GM23248 (cell line): ENCODE results near the gene CRYBB1. TPM values are rescaled to one million over a fixed set of nuclear protein-coding genes. Genes with fewer than 3 reads are reported as not detected.

Source experiments
- DNase-seq: peaks from one replicate; pipeline ENCODE4 v3.0.0-alpha.2; 2015
- H2AFZ ChIP-seq: fragments of 200-600 bp; sonication (generic); 2 replicates; pipeline ENCODE4 v1.6.1; 2016; ENCODE audit warnings: antibody characterized with exemption
- H3F3A ChIP-seq: fragments of 200-600 bp; sonication (generic); 2 replicates; pipeline ENCODE4 v1.6.1; 2016; ENCODE audit warnings: mild to moderate bottlenecking, antibody characterized with exemption, mixed run types; ENCODE audit not compliant: insufficient read depth
- H3K27ac ChIP-seq: fragments of 200-600 bp; sonication (generic); 2 replicates; pipeline ENCODE4 v1.5.1; 2016; ENCODE audit warnings: mild to moderate bottlenecking
- H3K27me3 ChIP-seq: fragments of 200-600 bp; sonication (generic); replicated peaks from 2 replicates; pipeline ENCODE4 v1.6.1; 2016; ENCODE audit warnings: mild to moderate bottlenecking; ENCODE audit not compliant: insufficient read depth
- H3K36me3 ChIP-seq: fragments of 200-600 bp; sonication (generic); 2 replicates; pipeline ENCODE4 v1.6.1; 2016; ENCODE audit warnings: low read depth, mild to moderate bottlenecking
- H3K4me1 ChIP-seq: fragments of 200-600 bp; sonication (generic); 2 replicates; pipeline ENCODE4 v1.6.1; 2016; ENCODE audit warnings: mild to moderate bottlenecking; ENCODE audit not compliant: insufficient read depth
- H3K4me2 ChIP-seq: fragments of 200-600 bp; sonication (generic); one replicate; pipeline ENCODE4 v1.6.1; 2016; ENCODE audit warnings: mild to moderate bottlenecking; ENCODE audit not compliant: unreplicated experiment
- H3K4me3 ChIP-seq: fragments of 200-600 bp; sonication (generic); 2 replicates; pipeline ENCODE4 v1.5.1; 2016; ENCODE audit warnings: mild to moderate bottlenecking
- H3K79me2 ChIP-seq: fragments of 200-600 bp; sonication (generic); 2 replicates; pipeline ENCODE4 v1.6.1; 2016; ENCODE audit warnings: mild to moderate bottlenecking; ENCODE audit not compliant: insufficient read depth
- H3K9ac ChIP-seq: fragments of 200-600 bp; sonication (generic); 2 replicates; pipeline ENCODE4 v1.6.1; 2016; ENCODE audit warnings: mild to moderate bottlenecking
- H3K9me2 ChIP-seq: fragments of 200-600 bp; sonication (generic); 2 replicates; pipeline ENCODE4 v1.6.1; 2016; ENCODE audit warnings: mixed run types, mild to moderate bottlenecking, moderate library complexity; ENCODE audit not compliant: insufficient read depth
- H3K9me3 ChIP-seq: fragments of 200-600 bp; sonication (generic); one replicate; pipeline ENCODE4 v1.6.1; 2017; ENCODE audit warnings: low read depth
- H4K20me1 ChIP-seq: fragments of 200-600 bp; sonication (generic); 2 replicates; pipeline ENCODE4 v1.6.0; 2016; ENCODE audit not compliant: insufficient read depth
- EZH2 ChIP-seq: fragments of 200-600 bp; sonication (generic); IDR thresholded peaks from 2 replicates; pipeline ENCODE4 v1.6.1; 2018; ENCODE audit warnings: antibody characterized with exemption, mild to moderate bottlenecking; ENCODE audit not compliant: insufficient read depth, poor library complexity, severe bottlenecking
- EZH2phosphoT487 ChIP-seq: fragments of 200-600 bp; sonication (generic); IDR thresholded peaks from 2 replicates; pipeline ENCODE4 v1.6.1; 2018; ENCODE audit warnings: antibody characterized with exemption, moderate library complexity, mild to moderate bottlenecking, low read depth; ENCODE audit not compliant: insufficient read depth
- WGBS, 2 experiments: methylation state at CpG; one replicate each; pipeline ENCODE4 v1.1.6; 2015 to 2017; ENCODE audit warnings: low lambda C conversion rate in 2 of 2, low coverage in 1 of 2; ENCODE audit errors: missing lambda C conversion rate in 2 of 2; 5-methylcytosine and 5-hydroxymethylcytosine counted together
- in situ Hi-C: fragments of 300-500 bp; cut with MboI; formaldehyde crosslinking; loops from 2 replicates; pipeline ENCODE4 v1.15.0; 2020
- polyA plus RNA-seq: library from polyadenylated mRNA; unstranded; fragments of >200 nt; fragmentation: Nextera tagmentation; extraction: Ambion mirVana; gene quantifications from 2 replicates; pipeline ENCODE4 v1.2.1, GENCODE V29; 2016
- total RNA-seq: library from RNA; depleted of rRNA; stranded (reverse); fragments of >200 nt; shearing (Covaris generic); gene quantifications from 2 replicates; pipeline ENCODE4 v1.2.3, GENCODE V29; 2014

Gene CRYBB1
- total and polyA plus RNA-seq, 2 experiments from 2014 or later: not detected

- Histone ChIP-seq H3K4me1 (no peaks in the 10 kb centered on the region), H2AFZ (no peak overlapping the region), H3K4me2 (no peak overlapping the region), H3K79me2 (no peaks in the 10 kb centered on the region), H3K9me3 (no peaks in the 10 kb centered on the region), H3K27ac (no peak overlapping the region), H3K9ac (no peak overlapping the region), H3K27me3 (peaks cover 3% of the 10 kb centered on the region; the same call in 1 of the 2 replicates), H3F3A (no peaks in the 10 kb centered on the region), H3K4me3 (no peak overlapping the region), H3K9me2 (no peaks in the 10 kb centered on the region), H3K36me3 (no peaks in the 10 kb centered on the region), H4K20me1 (no peaks in the 10 kb centered on the region)
- in situ Hi-C loops: no loop called here
- DNase-seq: no peak
- WGBS, 2 experiments: 46 to 59% methylated on average over 11 of the region's 11 CpGs
- TF ChIP-seq EZH2: no peak
- no peak for TF ChIP-seq EZH2phosphoT487
Observed at GRCh38 chr22:26599505-26599904, 18.3 kb downstream of the CRYBB1 start.

DNA sequence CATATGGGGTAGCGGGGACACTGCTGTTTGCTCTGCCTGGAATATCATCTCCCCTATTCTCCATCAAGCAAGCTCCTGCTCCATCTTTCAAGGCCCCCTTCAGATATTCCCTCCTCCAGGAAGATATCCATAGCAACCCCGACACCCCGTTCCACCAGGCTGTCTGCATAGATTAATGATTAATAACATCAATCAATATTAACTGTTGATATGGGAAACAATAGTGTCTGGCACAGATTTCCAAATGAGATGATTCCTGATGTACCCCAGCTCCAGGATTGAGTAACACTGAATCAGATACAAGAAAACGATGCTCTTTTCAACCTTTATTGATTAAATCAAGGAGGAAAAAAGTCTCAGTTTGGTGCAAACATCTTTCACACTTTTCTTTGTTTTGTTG, 20.3 kb downstream of the CRYBB1 start:
- Histone ChIP-seq H3K9ac (no peak overlapping the region), H3K9me3 (no peaks in the 10 kb centered on the region), H4K20me1 (no peaks in the 10 kb centered on the region), H3K9me2 (no peaks in the 10 kb centered on the region), H3K79me2 (no peaks in the 10 kb centered on the region), H2AFZ (no peak overlapping the region), H3K27ac (no peak overlapping the region), H3K27me3 (peaks cover 3% of the 10 kb centered on the region; the same call in 1 of the 2 replicates), H3F3A (no peaks in the 10 kb centered on the region), H3K36me3 (no peaks in the 10 kb centered on the region), H3K4me1 (no peaks in the 10 kb centered on the region), H3K4me3 (no peak overlapping the region), H3K4me2 (no peak overlapping the region)
- WGBS, 2 experiments: 66 to 67% methylated on average over 4 of the region's 4 CpGs
- no peak for DNase-seq
- in situ Hi-C loops: no loop called here
- TF ChIP-seq EZH2phosphoT487: no peak
- TF ChIP-seq EZH2: no peak

GRCh38 chr22:26597026-26597425, 20.8 kb downstream of the CRYBB1 start:
- no peaks in the 10 kb centered on the region for H3K9me2 ChIP-seq
- no peak overlapping the region for H3K27ac ChIP-seq
- in situ Hi-C loops: no loop called here
- H3K4me3 ChIP-seq: no peak overlapping the region
- no peak overlapping the region for H3K9ac ChIP-seq
- no peaks in the 10 kb centered on the region for H3K36me3 ChIP-seq
- no peaks in the 10 kb centered on the region for H3K4me1 ChIP-seq
- H2AFZ ChIP-seq: no peak overlapping the region
- no peak for DNase-seq
- no peaks in the 10 kb centered on the region for H4K20me1 ChIP-seq
- 36 to 41% methylated on average over 4 of the region's 4 CpGs for WGBS, 2 experiments
- H3K27me3 ChIP-seq: peaks cover 3% of the 10 kb centered on the region; the same call in 1 of the 2 replicates
- no peaks in the 10 kb centered on the region for H3K79me2 ChIP-seq
- no peaks in the 10 kb centered on the region for H3F3A ChIP-seq
- TF ChIP-seq EZH2 (no peak), EZH2phosphoT487 (no peak)
- H3K4me2 ChIP-seq: no peak overlapping the region
- H3K9me3 ChIP-seq: no peaks in the 10 kb centered on the region

DNA sequence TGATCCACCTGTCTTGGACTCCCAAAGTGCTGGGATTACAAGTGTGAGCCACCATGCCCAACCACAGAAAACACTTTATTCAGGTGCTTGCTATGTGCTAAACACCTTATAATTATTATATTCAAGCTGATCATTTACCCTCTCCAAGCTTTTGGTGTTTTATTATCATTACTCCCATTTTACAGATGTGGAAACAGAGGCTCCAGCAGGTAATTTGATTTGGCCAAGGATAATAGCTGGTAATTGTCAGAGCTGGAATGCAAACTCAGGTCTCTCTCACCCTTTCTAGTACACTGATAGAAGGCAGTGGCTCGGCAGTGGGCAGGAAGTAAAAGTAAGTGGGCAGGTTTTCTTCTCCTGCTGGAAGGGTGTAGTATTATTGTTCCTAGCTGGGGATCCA, 24.1 kb downstream of the CRYBB1 start:
- Histone ChIP-seq H3K36me3 (no peaks in the 10 kb centered on the region), H3K4me2 (no peak overlapping the region), H3K9ac (no peak overlapping the region), H3K79me2 (peaks cover 9% of the 10 kb centered on the region), H3F3A (no peaks in the 10 kb centered on the region), H3K4me1 (peaks cover 4% of the 10 kb centered on the region; the same call in 1 of the 2 replicates), H4K20me1 (no peaks in the 10 kb centered on the region), H3K27ac (no peak overlapping the region), H3K9me3 (no peaks in the 10 kb centered on the region), H3K27me3 (no peaks in the 10 kb centered on the region; the same call in 1 of the 2 replicates), H2AFZ (no peak overlapping the region), H3K9me2 (no peaks in the 10 kb centered on the region), H3K4me3 (no peak overlapping the region)
- 81 to 88% methylated on average over 1 of the region's 1 CpG for WGBS, 2 experiments
- DNase-seq: no peak
- in situ Hi-C loops: no loop called here
- TF ChIP-seq EZH2phosphoT487 (no peak), EZH2 (no peak)

DNA sequence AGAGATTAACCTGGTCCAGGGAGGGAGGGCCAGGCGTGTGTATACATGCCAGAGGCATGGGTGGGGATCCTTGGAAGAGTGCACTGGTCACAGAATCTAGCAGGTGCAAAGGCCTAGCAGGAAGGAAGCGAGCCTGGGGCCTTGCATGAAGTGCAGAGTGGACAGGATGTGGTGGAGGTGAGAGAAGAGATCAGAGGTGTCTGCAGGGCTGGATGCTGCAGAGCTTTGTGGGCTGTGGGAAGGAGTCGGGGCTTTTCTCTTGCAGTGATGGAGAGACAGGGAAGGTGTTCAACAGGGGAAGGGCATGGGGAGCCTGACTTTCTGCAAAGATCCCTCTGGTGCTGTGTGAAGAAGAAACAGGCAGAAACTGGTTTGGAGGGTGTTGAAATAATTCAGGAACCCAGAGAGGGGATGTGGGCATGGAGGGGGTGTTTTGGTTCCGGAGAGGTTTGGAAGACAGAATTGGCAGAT, 25.4 kb downstream of the CRYBB1 start:
- no peak overlapping the region for H3K4me2 ChIP-seq
- no peaks in the 10 kb centered on the region for H3K36me3 ChIP-seq
- no peaks in the 10 kb centered on the region; the same call in 1 of the 2 replicates for H3K27me3 ChIP-seq
- no peak overlapping the region for H3K27ac ChIP-seq
- in situ Hi-C loops: no loop called here
- H3K79me2 ChIP-seq: peaks cover 22% of the 10 kb centered on the region
- H2AFZ ChIP-seq: no peak overlapping the region
- TF ChIP-seq EZH2 (no peak), EZH2phosphoT487 (no peak)
- H4K20me1 ChIP-seq: no peaks in the 10 kb centered on the region
- H3K4me3 ChIP-seq: no peak overlapping the region
- no peaks in the 10 kb centered on the region for H3F3A ChIP-seq
- WGBS, 2 experiments: 62 to 79% methylated on average over 4 of the region's 4 CpGs
- H3K4me1 ChIP-seq: peaks cover 4% of the 10 kb centered on the region; the same call in 1 of the 2 replicates
- no peak overlapping the region for H3K9ac ChIP-seq
- no peak for DNase-seq
- H3K9me2 ChIP-seq: no peaks in the 10 kb centered on the region
- H3K9me3 ChIP-seq: no peaks in the 10 kb centered on the region
